ENCODE results near the gene SPINT1.
"Not testable (repeated sequence)": the region's sequence is repeated elsewhere in the genome, so short reads cannot be mapped to it uniquely, and the experiment has no call there.

The SPINT1 gene

GRCh38 chr15:40861147-40861546 is 17.3 kb downstream of the SPINT1 start:
- not testable (repeated sequence) for FAIRE-seq

GRCh38 chr15:40863660-40864270 is 19.9 kb downstream of the SPINT1 start:
- no peak for FAIRE-seq

GRCh38 chr15:40867199-40867598 is 23.4 kb downstream of the SPINT1 start:
- no peak for FAIRE-seq

- FAIRE-seq = no peak
Observed at GRCh38 chr15:40869686-40870085, 25.8 kb downstream of the SPINT1 start.

- no peak for FAIRE-seq
Observed at GRCh38 chr15:40870716-40871115, 26.9 kb downstream of the SPINT1 start.

GRCh38 chr15:40871749-40872617 is 28.1 kb downstream of the SPINT1 start:
- FAIRE-seq = no peak

GRCh38 chr15:40872791-40873693 is 29.2 kb downstream of the SPINT1 start:
- FAIRE-seq = no peak

- FAIRE-seq = no peak
Observed at GRCh38 chr15:40873694-40874561, 30.1 kb downstream of the SPINT1 start, which contains the start of gene RHOV. RHOV (minus strand) TSS chr15:40874234; CDS start chr15:40874139, 95 bp downstream.

GRCh38 chr15:40875991-40876730 is 32.3 kb downstream of the SPINT1 start:
- FAIRE-seq = no peak

- no peak for FAIRE-seq
Observed at GRCh38 chr15:40877694-40878093, 33.8 kb downstream of the SPINT1 start.

GRCh38 chr15:40878785-40879184 is 34.9 kb downstream of the SPINT1 start:
- no peak for FAIRE-seq

- FAIRE-seq = no peak
Observed at GRCh38 chr15:40879609-40880008, 35.8 kb downstream of the SPINT1 start.

GRCh38 chr15:40881351-40881750 is 37.5 kb downstream of the SPINT1 start:
- FAIRE-seq = no peak

GRCh38 chr15:40886586-40886985 is 42.7 kb downstream of the SPINT1 start:
- no peak for FAIRE-seq

- no peak for FAIRE-seq
Observed at GRCh38 chr15:40889112-40889511, 45.3 kb downstream of the SPINT1 start.

- FAIRE-seq = no peak
Observed at GRCh38 chr15:40891138-40891537, 47.3 kb downstream of the SPINT1 start.

- no peak for FAIRE-seq
Observed at GRCh38 chr15:40891810-40892446, 48.1 kb downstream of the SPINT1 start.

GRCh38 chr15:40892447-40893012 is 48.7 kb downstream of the SPINT1 start:
- no peak for FAIRE-seq

- FAIRE-seq = no peak
Observed at GRCh38 chr15:40893019-40893670, 49.3 kb downstream of the SPINT1 start.

All from A204.1 (cell line).